ENCODE data around the gene SUSD5.

DNA sequence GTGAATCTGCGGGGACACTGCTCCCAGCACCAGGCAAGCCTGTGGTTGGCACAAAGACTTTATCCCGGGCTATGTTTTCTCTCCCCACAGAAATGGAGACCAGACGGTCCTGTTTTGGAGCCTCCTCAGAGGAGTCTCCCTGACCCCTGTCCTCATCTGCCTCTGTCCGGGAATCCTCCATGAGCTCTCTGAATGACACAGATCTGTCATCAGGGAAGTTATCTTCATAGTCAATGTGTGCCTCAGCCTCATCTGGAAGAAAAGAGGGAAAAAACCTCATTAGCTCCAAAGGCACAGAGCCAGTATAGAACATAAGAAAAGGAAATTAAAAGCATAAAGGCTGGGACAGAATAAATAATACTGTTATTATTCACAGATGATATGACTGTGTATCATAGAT, 64.8 kb downstream of the SUSD5 start:
- TF ChIP-seq, protein P1, sequence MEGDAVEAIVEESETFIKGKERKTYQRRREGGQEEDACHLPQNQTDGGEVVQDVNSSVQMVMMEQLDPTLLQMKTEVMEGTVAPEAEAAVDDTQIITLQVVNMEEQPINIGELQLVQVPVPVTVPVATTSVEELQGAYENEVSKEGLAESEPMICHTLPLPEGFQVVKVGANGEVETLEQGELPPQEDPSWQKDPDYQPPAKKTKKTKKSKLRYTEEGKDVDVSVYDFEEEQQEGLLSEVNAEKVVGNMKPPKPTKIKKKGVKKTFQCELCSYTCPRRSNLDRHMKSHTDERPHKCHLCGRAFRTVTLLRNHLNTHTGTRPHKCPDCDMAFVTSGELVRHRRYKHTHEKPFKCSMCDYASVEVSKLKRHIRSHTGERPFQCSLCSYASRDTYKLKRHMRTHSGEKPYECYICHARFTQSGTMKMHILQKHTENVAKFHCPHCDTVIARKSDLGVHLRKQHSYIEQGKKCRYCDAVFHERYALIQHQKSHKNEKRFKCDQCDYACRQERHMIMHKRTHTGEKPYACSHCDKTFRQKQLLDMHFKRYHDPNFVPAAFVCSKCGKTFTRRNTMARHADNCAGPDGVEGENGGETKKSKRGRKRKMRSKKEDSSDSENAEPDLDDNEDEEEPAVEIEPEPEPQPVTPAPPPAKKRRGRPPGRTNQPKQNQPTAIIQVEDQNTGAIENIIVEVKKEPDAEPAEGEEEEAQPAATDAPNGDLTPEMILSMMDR (IDR thresholded peaks at IDR 0.05), result no peak
- no peak for TF ChIP-seq POLR2A (IDR thresholded peaks at IDR 0.05)
